H9 (cell line): ENCODE measurements around the gene IL1A. TPM values are rescaled to one million over a fixed set of nuclear protein-coding genes. Genes with fewer than 3 reads are reported as not detected.

Experiments
- DNase-seq: peaks from one replicate; pipeline ENCODE4 v3.0.0-alpha.2; 2017
- H2AFZ ChIP-seq: one replicate; pipeline ENCODE4 v1.6.1; 2013; ENCODE audit warnings: mild to moderate bottlenecking, low read length, control low read depth, moderate library complexity
- H2AK5ac ChIP-seq: 2 replicates; pipeline ENCODE4 v1.6.1; 2013; ENCODE audit warnings: low read length, control low read depth, mixed read lengths; ENCODE audit not compliant: insufficient read length
- H2BK120ac ChIP-seq: one replicate; pipeline ENCODE4 v1.6.1; 2013; ENCODE audit warnings: low read depth, mild to moderate bottlenecking, low read length, control low read depth, inconsistent platforms; ENCODE audit not compliant: poor library complexity, severe bottlenecking
- H2BK12ac ChIP-seq: 2 replicates; pipeline ENCODE4 v1.6.1; 2013; ENCODE audit warnings: low read length, control low read depth, mixed read lengths, low read depth; ENCODE audit not compliant: insufficient read length
- H2BK15ac ChIP-seq: 2 replicates; pipeline ENCODE4 v1.6.1; 2013; ENCODE audit warnings: low read depth, low read length, control low read depth
- H2BK20ac ChIP-seq: one replicate; pipeline ENCODE4 v1.6.1; 2013; ENCODE audit warnings: low read depth, mild to moderate bottlenecking, low read length, control low read depth, inconsistent platforms; ENCODE audit not compliant: poor library complexity, severe bottlenecking
- H2BK5ac ChIP-seq: 2 replicates; pipeline ENCODE4 v1.6.1; 2013; ENCODE audit warnings: low read length, control low read depth, mixed read lengths; ENCODE audit not compliant: insufficient read length
- H3K14ac ChIP-seq: 2 replicates; pipeline ENCODE4 v1.6.1; 2013; ENCODE audit warnings: low read length, control low read depth; ENCODE audit not compliant: insufficient read depth
- H3K18ac ChIP-seq: 2 replicates; pipeline ENCODE4 v1.6.1; 2013; ENCODE audit warnings: low read depth, mild to moderate bottlenecking, mixed read lengths, low read length, control low read depth; ENCODE audit not compliant: insufficient read length
- H3K23ac ChIP-seq: 2 replicates; pipeline ENCODE4 v1.6.1; 2013; ENCODE audit warnings: low read length, control low read depth, mixed read lengths, low read depth; ENCODE audit not compliant: insufficient read length
- H3K23me2 ChIP-seq: 2 replicates; pipeline ENCODE4 v1.6.1; 2013; ENCODE audit warnings: low read depth, mild to moderate bottlenecking, mixed read lengths, low read length, control low read depth; ENCODE audit not compliant: insufficient read length, poor library complexity, severe bottlenecking
- H3K27ac ChIP-seq: 2 replicates; pipeline ENCODE4 v1.5.1; 2013; ENCODE audit warnings: low read length, control low read depth, mixed read lengths, low read depth; ENCODE audit not compliant: insufficient read length
- H3K27me3 ChIP-seq: 2 replicates; pipeline ENCODE4 v1.6.1; 2013; ENCODE audit warnings: low read length, control low read depth, inconsistent platforms; ENCODE audit not compliant: insufficient read depth
- H3K4ac ChIP-seq: 2 replicates; pipeline ENCODE4 v1.6.1; 2013; ENCODE audit warnings: low read depth, mild to moderate bottlenecking, control low read depth, inconsistent platforms, low read length, moderate library complexity
- H3K4me1 ChIP-seq: 2 replicates; pipeline ENCODE4 v1.6.1; 2013; ENCODE audit warnings: low read length, control low read depth, inconsistent platforms; ENCODE audit not compliant: insufficient read depth
- H3K4me2 ChIP-seq: 2 replicates; pipeline ENCODE4 v1.6.1; 2013; ENCODE audit warnings: low read length, control low read depth, mixed read lengths; ENCODE audit not compliant: insufficient read length, insufficient read depth
- H3K56ac ChIP-seq: 2 replicates; pipeline ENCODE4 v1.6.1; 2013; ENCODE audit warnings: low read depth, mild to moderate bottlenecking, mixed read lengths, low read length, control low read depth; ENCODE audit not compliant: insufficient read length
- H3K79me1 ChIP-seq: 2 replicates; pipeline ENCODE4 v1.6.1; 2013; ENCODE audit warnings: low read depth, mild to moderate bottlenecking, moderate library complexity, low read length, control low read depth, inconsistent platforms; ENCODE audit not compliant: insufficient read depth, poor library complexity, severe bottlenecking
- H3K79me2 ChIP-seq: 2 replicates; pipeline ENCODE4 v1.6.1; 2013; ENCODE audit warnings: low read length, control low read depth, inconsistent platforms; ENCODE audit not compliant: insufficient read depth
- H3K9ac ChIP-seq: 2 replicates; pipeline ENCODE4 v1.6.1; 2013; ENCODE audit warnings: low read length, control low read depth, mixed read lengths; ENCODE audit not compliant: insufficient read length; ENCODE audit errors: extremely low read depth
- H3K9me3 ChIP-seq: one replicate; pipeline ENCODE4 v1.6.1; 2013; ENCODE audit warnings: low read depth, low read length, inconsistent platforms; ENCODE audit not compliant: control insufficient read depth
- H3T11ph ChIP-seq: one replicate; pipeline ENCODE4 v1.6.1; 2013; ENCODE audit warnings: mild to moderate bottlenecking, low read length, control low read depth, inconsistent platforms
- H4K20me1 ChIP-seq: one replicate; pipeline ENCODE4 v1.6.1; 2013; ENCODE audit not compliant: control insufficient read depth, insufficient read length, insufficient read depth
- H4K5ac ChIP-seq: 2 replicates; pipeline ENCODE4 v1.6.1; 2013; ENCODE audit warnings: low read depth, mild to moderate bottlenecking, mixed read lengths, low read length, control low read depth; ENCODE audit not compliant: insufficient read length
- H4K8ac ChIP-seq: replicated peaks from 2 replicates; pipeline ENCODE4 v1.6.1; 2013; ENCODE audit warnings: low read length, control low read depth, mixed read lengths, low read depth; ENCODE audit not compliant: insufficient read length
- H4K91ac ChIP-seq: 2 replicates; pipeline ENCODE4 v1.6.1; 2013; ENCODE audit warnings: low read depth, mild to moderate bottlenecking, moderate library complexity, mixed read lengths, low read length, control low read depth; ENCODE audit not compliant: insufficient read length
- H3K27ac Mint-ChIP-seq, 3 experiments: 2 replicates in 2 of 3; 3 replicates in 1 of 3; pipeline ENCODE4 v1.8.0; 2020 to 2021; ENCODE audit warnings: mixed read lengths in 3 of 3, mild to moderate bottlenecking in 1 of 3, moderate library complexity in 1 of 3
- H3K27me3 Mint-ChIP-seq: 2 replicates; pipeline ENCODE4 v1.8.0; 2021; ENCODE audit warnings: low read depth, mild to moderate bottlenecking, moderate library complexity, mixed read lengths
- H3K36me3 Mint-ChIP-seq, 3 experiments: 2 replicates in 2 of 3; 3 replicates in 1 of 3; pipeline ENCODE4 v1.8.0; 2020 to 2021; ENCODE audit warnings: low read depth in 3 of 3, mixed read lengths in 3 of 3; ENCODE audit not compliant: insufficient read depth in 1 of 3
- H3K4me1 Mint-ChIP-seq, 2 experiments: 2 replicates each; pipeline ENCODE4 v1.8.0; 2020; ENCODE audit warnings: mixed read lengths in 2 of 2
- H3K4me3 Mint-ChIP-seq, 2 experiments: 2 replicates in 1 of 2; 3 replicates in 1 of 2; pipeline ENCODE4 v1.8.0; 2020 to 2021; ENCODE audit warnings: mild to moderate bottlenecking in 2 of 2, mixed read lengths in 2 of 2, moderate library complexity in 1 of 2
- H3K9me3 Mint-ChIP-seq, 2 experiments: 2 replicates in 1 of 2; 3 replicates in 1 of 2; pipeline ENCODE4 v1.8.0; 2020; ENCODE audit warnings: mild to moderate bottlenecking in 2 of 2, mixed read lengths in 2 of 2, moderate library complexity in 1 of 2
- WGBS: extraction: QIAGEN DNeasy Blood & Tissue Kit; methylation state at CpG from one replicate; pipeline ENCODE4 v1.1.7; 2013; ENCODE audit warnings: missing lambda C conversion rate, low lambda C conversion rate, mixed read lengths; ENCODE audit not compliant: insufficient read length; ENCODE audit errors: extremely low coverage; 5-methylcytosine and 5-hydroxymethylcytosine counted together
- total RNA-seq: library from RNA; stranded (reverse); gene quantifications from 2 replicates; pipeline ENCODE4 v1.2.1, GENCODE V29; 2021
- TF ChIP-seq, protein P1 (sequence below): fragments of 200-600 bp; sonication (generic); conservative IDR thresholded peaks from 3 replicates; pipeline ENCODE4 v1.8.0; 2021; ENCODE audit warnings: antibody characterized with exemption, mild to moderate bottlenecking

Gene IL1A
- total RNA-seq, 1 experiment from 2014 or later, result 0.35 TPM

DNA sequence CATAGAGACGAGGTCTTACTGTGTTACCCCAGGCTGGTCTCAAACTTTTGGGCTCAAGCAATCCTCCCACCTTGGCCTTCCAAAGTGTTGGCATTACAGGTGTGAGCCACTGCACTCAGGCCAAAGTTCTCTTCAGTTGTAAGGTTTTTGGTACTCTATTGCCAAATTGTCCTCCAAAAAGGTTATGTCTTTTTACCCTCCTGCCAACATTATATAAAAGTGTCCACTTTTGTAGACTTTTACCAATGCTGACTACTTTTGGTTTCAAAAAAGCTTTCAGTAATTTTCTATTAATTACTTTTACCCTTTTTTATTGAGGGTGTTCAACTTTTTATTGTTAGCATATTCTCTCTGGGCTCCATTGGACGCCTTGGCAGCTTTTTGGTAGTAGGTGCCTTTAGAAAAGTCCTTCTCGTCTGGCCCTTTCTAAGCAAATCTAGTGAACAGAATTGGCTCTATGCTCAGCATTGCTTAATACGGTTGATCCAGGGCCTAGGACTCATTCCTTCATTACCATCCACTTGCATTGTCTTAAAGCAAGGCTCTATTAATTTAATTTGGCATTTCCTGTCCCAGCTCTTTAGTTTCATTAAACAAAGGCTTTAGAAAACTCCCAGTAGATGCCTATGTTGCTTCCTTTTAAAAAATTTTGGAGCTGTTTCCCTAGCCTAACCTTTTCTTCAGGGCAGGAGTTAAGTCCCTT, 16.7 kb upstream of the IL1A start:
- DNase-seq, result no peak
- H2AK5ac ChIP-seq, result no peak overlapping the region
- H3K23me2 ChIP-seq, result no peaks in the 10 kb centered on the region
- TF ChIP-seq, protein P1, sequence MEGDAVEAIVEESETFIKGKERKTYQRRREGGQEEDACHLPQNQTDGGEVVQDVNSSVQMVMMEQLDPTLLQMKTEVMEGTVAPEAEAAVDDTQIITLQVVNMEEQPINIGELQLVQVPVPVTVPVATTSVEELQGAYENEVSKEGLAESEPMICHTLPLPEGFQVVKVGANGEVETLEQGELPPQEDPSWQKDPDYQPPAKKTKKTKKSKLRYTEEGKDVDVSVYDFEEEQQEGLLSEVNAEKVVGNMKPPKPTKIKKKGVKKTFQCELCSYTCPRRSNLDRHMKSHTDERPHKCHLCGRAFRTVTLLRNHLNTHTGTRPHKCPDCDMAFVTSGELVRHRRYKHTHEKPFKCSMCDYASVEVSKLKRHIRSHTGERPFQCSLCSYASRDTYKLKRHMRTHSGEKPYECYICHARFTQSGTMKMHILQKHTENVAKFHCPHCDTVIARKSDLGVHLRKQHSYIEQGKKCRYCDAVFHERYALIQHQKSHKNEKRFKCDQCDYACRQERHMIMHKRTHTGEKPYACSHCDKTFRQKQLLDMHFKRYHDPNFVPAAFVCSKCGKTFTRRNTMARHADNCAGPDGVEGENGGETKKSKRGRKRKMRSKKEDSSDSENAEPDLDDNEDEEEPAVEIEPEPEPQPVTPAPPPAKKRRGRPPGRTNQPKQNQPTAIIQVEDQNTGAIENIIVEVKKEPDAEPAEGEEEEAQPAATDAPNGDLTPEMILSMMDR, result no peak
- no CpG with 5 or more reads among the region's 4 CpGs for WGBS
- H3K4me2 ChIP-seq, result no peak overlapping the region
- Mint-ChIP-seq H3K36me3 (peaks cover 0 to 6% (median 0%) of the 10 kb centered on the region in 3 experiments; a peak in 1 of 7 replicates), H3K27ac (no peak overlapping the region), H3K4me3 (no peak overlapping the region), H3K9me3 (peaks cover 6 to 13% of the 10 kb centered on the region in 2 experiments; a peak in 3 of 5 replicates), H3K4me1 (peaks cover 6 to 21% of the 10 kb centered on the region in 2 experiments; a peak in 3 of 4 replicates), H3K27me3 (no peaks in the 10 kb centered on the region)
- H3K9ac ChIP-seq, result no peak overlapping the region
- H3K18ac ChIP-seq, result no peak overlapping the region
- no peak overlapping the region for H2BK120ac ChIP-seq
- no peak overlapping the region for H3K14ac ChIP-seq
- no peak overlapping the region for H3T11ph ChIP-seq
- no peak overlapping the region for H3K56ac ChIP-seq
- H3K79me2 ChIP-seq, result no peaks in the 10 kb centered on the region
- H3K4me1 ChIP-seq, result no peaks in the 10 kb centered on the region
- no peaks in the 10 kb centered on the region for H4K20me1 ChIP-seq
- no peaks in the 10 kb centered on the region for H3K27me3 ChIP-seq
- H4K8ac ChIP-seq, result no peak overlapping the region
- no peak overlapping the region for H3K4ac ChIP-seq
- H3K23ac ChIP-seq, result no peak overlapping the region
- no peak overlapping the region for H3K27ac ChIP-seq
- H2BK5ac ChIP-seq, result no peak overlapping the region
- H2BK15ac ChIP-seq, result no peak overlapping the region
- no peak overlapping the region for H2BK12ac ChIP-seq
- no peaks in the 10 kb centered on the region for H3K79me1 ChIP-seq
- H3K9me3 ChIP-seq, result no peaks in the 10 kb centered on the region
- H4K91ac ChIP-seq, result no peak overlapping the region
- no peak overlapping the region for H2AFZ ChIP-seq
- H4K5ac ChIP-seq, result no peak overlapping the region
- no peak overlapping the region for H2BK20ac ChIP-seq
